Caco-2 (cell line): ENCODE data around the gene ZNF382. TPM values are rescaled to one million over a fixed set of nuclear protein-coding genes. Genes with fewer than 3 reads are reported as not detected.

Experiments
- BruUV-seq: library from RNA; stranded (reverse); fragments of 400-500 nt; replicated peaks from 2 replicates; lab custom pipeline; 2021; lab: Mats Ljungman, UMichigan
- CTCF ChIA-PET: fragments of 300-600 bp; sonication (Branson Sonifier 250); formaldehyde crosslinking; loops from one replicate; lab custom pipeline; 2022; ENCODE audit warnings: antibody characterized with exemption; lab: Charles Lee
- POLR2A ChIA-PET: fragments of 300-600 bp; sonication (Branson Sonifier 250); formaldehyde crosslinking; loops from one replicate; lab custom pipeline; 2022; ENCODE audit warnings: antibody characterized with exemption; lab: Charles Lee
- DNase-seq, 2 experiments: peaks; one replicate each; pipeline versions ENCODE4 v3.0.0 to v3.0.0-alpha.2; 2020 to 2022
- H3K27me3 ChIP-seq: replicated peaks from 2 replicates; pipeline ENCODE4 v1.6.0; 2011; ENCODE audit warnings: low read length; ENCODE audit not compliant: control insufficient read depth, insufficient read depth
- H3K36me3 ChIP-seq: 2 replicates; pipeline ENCODE4 v1.5.1; 2011; ENCODE audit warnings: low read length; ENCODE audit not compliant: control insufficient read depth, insufficient read depth
- H3K4me1 ChIP-seq: fragments of 250-450 bp; sonication (Bioruptor Pico); 2 replicates; pipeline ENCODE4 v1.5.1; 2020; ENCODE audit warnings: mild to moderate bottlenecking
- H3K4me3 ChIP-seq: 2 replicates; pipeline ENCODE4 v1.5.1; 2011; ENCODE audit warnings: low read depth, mild to moderate bottlenecking, control low read depth, low read length
- H3K9me3 ChIP-seq: fragments of 250-450 bp; sonication (Bioruptor Pico); 2 replicates; pipeline ENCODE4 v1.5.1; 2020; ENCODE audit warnings: mild to moderate bottlenecking, moderate library complexity
- H3K27ac Mint-ChIP-seq: one replicate; pipeline ENCODE4 v1.8.0; 2022; ENCODE audit warnings: mixed read lengths; ENCODE audit not compliant: unreplicated experiment
- H3K27me3 Mint-ChIP-seq: one replicate; pipeline ENCODE4 v1.8.0; 2022; ENCODE audit warnings: mixed read lengths; ENCODE audit not compliant: insufficient read depth, unreplicated experiment
- H3K36me3 Mint-ChIP-seq: one replicate; pipeline ENCODE4 v1.8.0; 2022; ENCODE audit warnings: mild to moderate bottlenecking, mixed read lengths; ENCODE audit not compliant: insufficient read depth, unreplicated experiment
- H3K4me1 Mint-ChIP-seq: one replicate; pipeline ENCODE4 v1.8.0; 2022; ENCODE audit warnings: low read depth, mixed read lengths; ENCODE audit not compliant: unreplicated experiment
- H3K4me3 Mint-ChIP-seq: one replicate; pipeline ENCODE4 v1.8.0; 2022; ENCODE audit warnings: mild to moderate bottlenecking, moderate library complexity, mixed read lengths; ENCODE audit not compliant: unreplicated experiment
- H3K9me3 Mint-ChIP-seq: one replicate; pipeline ENCODE4 v1.8.0; 2022; ENCODE audit warnings: mixed read lengths; ENCODE audit not compliant: unreplicated experiment
- intact Hi-C: fragments of 100-400 bp; cut with micrococcal nuclease; formaldehyde crosslinking; loops from one replicate; pipeline ENCODE4 v1.10.0; 2022; ENCODE audit not compliant: unreplicated experiment
- total RNA-seq: library from RNA; stranded (reverse); gene quantifications from 2 replicates; pipeline ENCODE4 v1.2.3, GENCODE V29; 2022
- TF ChIP-seq, protein P1 (sequence below), 2 experiments: fragments of 200-600 bp in 1 of 2; IDR thresholded peaks; 1 replicate in 1 of 2; 2 replicates in 1 of 2; pipeline versions ENCODE4 v1.5.1 to v1.8.0; 2011 to 2022; ENCODE audit warnings: antibody characterized with exemption in 1 of 2, control low read depth in 1 of 2, inconsistent platforms in 1 of 2, low read depth in 1 of 2, low read length in 1 of 2, mild to moderate bottlenecking in 1 of 2, moderate library complexity in 1 of 2; ENCODE audit not compliant: insufficient read depth in 1 of 2, severe bottlenecking in 1 of 2, unreplicated experiment in 1 of 2

The ZNF382 gene
- total RNA-seq, 1 experiment from 2014 or later: 0.50 TPM

DNA sequence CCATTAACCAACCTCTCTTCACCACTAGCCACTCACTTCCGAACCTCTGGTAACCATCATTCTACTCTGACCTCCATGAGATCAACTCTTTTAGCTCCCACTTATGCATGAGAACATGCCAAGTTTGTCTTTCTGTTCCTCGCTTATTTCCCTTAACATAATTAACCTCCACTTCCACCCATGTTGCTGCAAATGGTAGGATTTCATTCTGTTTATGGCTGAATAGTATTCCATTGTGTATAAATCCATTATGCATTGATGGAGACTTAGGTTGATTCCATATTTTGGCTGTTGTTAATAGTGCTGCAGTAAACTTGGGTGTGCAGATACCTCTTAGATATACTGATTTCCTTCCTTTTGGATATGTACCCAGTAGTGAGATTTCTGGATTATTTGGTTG, 30.2 kb downstream of the ZNF382 start:
- no peak overlapping the region for H3K4me3 ChIP-seq
- intact Hi-C loops: no loop called here
- Mint-ChIP-seq H3K27ac (no peak overlapping the region), H3K27me3 (no peaks in the 10 kb centered on the region), H3K9me3 (peaks cover 54% of the 10 kb centered on the region), H3K4me3 (no peak overlapping the region), H3K4me1 (no peaks in the 10 kb centered on the region), H3K36me3 (peaks cover 18% of the 10 kb centered on the region)
- ChIA-PET POLR2A (no interaction called here), CTCF (no interaction called here)
- no TSS peak for BruUV-seq
- no peaks in the 10 kb centered on the region for H3K4me1 ChIP-seq
- H3K27me3 ChIP-seq: no peaks in the 10 kb centered on the region
- DNase-seq: no peak
- TF ChIP-seq, protein P1, sequence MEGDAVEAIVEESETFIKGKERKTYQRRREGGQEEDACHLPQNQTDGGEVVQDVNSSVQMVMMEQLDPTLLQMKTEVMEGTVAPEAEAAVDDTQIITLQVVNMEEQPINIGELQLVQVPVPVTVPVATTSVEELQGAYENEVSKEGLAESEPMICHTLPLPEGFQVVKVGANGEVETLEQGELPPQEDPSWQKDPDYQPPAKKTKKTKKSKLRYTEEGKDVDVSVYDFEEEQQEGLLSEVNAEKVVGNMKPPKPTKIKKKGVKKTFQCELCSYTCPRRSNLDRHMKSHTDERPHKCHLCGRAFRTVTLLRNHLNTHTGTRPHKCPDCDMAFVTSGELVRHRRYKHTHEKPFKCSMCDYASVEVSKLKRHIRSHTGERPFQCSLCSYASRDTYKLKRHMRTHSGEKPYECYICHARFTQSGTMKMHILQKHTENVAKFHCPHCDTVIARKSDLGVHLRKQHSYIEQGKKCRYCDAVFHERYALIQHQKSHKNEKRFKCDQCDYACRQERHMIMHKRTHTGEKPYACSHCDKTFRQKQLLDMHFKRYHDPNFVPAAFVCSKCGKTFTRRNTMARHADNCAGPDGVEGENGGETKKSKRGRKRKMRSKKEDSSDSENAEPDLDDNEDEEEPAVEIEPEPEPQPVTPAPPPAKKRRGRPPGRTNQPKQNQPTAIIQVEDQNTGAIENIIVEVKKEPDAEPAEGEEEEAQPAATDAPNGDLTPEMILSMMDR (IDR thresholded peaks at IDR 0.05; ENCODE audit: insufficient read depth in 1 of 2, low read depth in 1 of 2, low read length in 1 of 2, severe bottlenecking in 1 of 2, unreplicated experiment in 1 of 2): no peak
- H3K36me3 ChIP-seq: no peaks in the 10 kb centered on the region
- peaks cover 51% of the 10 kb centered on the region for H3K9me3 ChIP-seq

DNA sequence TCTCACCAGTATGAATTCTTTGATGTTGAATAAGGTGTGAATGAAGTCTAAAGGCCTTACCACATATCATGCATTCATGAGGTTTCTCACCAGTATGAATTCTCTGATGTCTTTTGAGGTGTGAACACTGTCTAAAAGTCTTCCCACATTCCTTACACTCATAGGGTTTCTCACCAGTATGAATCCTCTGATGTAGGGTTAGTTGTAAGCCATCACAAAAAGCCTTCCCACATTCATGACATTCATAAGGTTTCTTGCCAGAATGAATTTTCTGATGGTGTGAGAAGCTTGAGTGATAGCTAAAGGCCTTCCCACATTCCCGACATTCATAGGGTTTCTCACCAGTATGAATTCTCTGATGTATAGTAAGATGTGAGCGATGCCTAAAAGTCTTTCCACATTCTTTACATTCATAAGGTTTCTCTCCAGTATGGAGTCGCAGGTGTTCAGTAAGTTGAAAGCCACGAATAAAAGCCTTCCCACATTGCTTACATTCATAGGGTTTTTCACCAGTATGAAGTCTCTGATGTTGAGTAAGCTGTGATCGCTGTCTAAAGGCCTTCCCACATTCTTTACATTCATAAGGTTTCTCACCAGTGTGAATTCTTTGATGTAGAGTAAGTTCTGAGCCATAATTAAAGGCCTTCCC, 33.9 kb downstream of the ZNF382 start:
- no peaks in the 10 kb centered on the region for H3K4me1 ChIP-seq
- Mint-ChIP-seq H3K4me1 (no peaks in the 10 kb centered on the region), H3K9me3 (peaks cover 46% of the 10 kb centered on the region), H3K27ac (no peak overlapping the region), H3K4me3 (no peak overlapping the region), H3K36me3 (peaks cover 24% of the 10 kb centered on the region), H3K27me3 (no peaks in the 10 kb centered on the region)
- H3K4me3 ChIP-seq: no peak overlapping the region
- intact Hi-C loops: no loop called here
- DNase-seq: no peak
- ChIA-PET POLR2A (no interaction called here), CTCF (no interaction called here)
- H3K9me3 ChIP-seq: peaks cover 58% of the 10 kb centered on the region
- no peaks in the 10 kb centered on the region for H3K27me3 ChIP-seq
- TSS peak; percentile 8 for BruUV-seq
- no peaks in the 10 kb centered on the region for H3K36me3 ChIP-seq
- TF ChIP-seq, protein P1 (IDR thresholded peaks at IDR 0.05; ENCODE audit: insufficient read depth in 1 of 2, low read depth in 1 of 2, low read length in 1 of 2, severe bottlenecking in 1 of 2, unreplicated experiment in 1 of 2): no peak

DNA sequence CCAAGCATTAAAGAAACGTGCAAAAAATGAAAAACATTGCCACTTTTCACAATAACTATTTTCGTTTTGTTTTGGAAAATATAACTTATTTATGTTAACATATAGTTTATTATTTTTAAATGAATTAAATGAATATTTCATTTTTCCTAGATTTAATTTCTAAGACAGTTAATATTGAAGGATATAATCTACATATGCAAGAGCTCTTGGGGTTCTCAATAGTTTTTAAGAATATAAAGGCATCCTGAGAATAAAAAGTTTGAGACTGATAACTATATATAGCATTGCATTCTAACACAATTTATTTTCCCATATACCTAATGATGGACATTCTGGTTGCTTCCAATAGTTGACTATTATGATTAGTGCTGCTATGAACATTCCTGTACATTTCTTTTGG, 41.6 kb downstream of the ZNF382 start:
- H3K9me3 ChIP-seq: peaks cover 46% of the 10 kb centered on the region
- no TSS peak for BruUV-seq
- DNase-seq: no peak
- Mint-ChIP-seq H3K4me1 (no peaks in the 10 kb centered on the region), H3K9me3 (peaks cover 17% of the 10 kb centered on the region), H3K36me3 (peaks cover 25% of the 10 kb centered on the region), H3K27me3 (no peaks in the 10 kb centered on the region), H3K4me3 (no peak overlapping the region), H3K27ac (no peak overlapping the region)
- ChIA-PET CTCF (no interaction called here), POLR2A (no interaction called here)
- no peaks in the 10 kb centered on the region for H3K36me3 ChIP-seq
- TF ChIP-seq, protein P1 (IDR thresholded peaks at IDR 0.05; ENCODE audit: insufficient read depth in 1 of 2, low read depth in 1 of 2, low read length in 1 of 2, severe bottlenecking in 1 of 2, unreplicated experiment in 1 of 2): no peak
- no peak overlapping the region for H3K4me3 ChIP-seq
- no peaks in the 10 kb centered on the region for H3K4me1 ChIP-seq
- intact Hi-C loops: no loop called here
- no peaks in the 10 kb centered on the region for H3K27me3 ChIP-seq
